ENCODE measurements around the gene TBC1D22A.

DNA sequence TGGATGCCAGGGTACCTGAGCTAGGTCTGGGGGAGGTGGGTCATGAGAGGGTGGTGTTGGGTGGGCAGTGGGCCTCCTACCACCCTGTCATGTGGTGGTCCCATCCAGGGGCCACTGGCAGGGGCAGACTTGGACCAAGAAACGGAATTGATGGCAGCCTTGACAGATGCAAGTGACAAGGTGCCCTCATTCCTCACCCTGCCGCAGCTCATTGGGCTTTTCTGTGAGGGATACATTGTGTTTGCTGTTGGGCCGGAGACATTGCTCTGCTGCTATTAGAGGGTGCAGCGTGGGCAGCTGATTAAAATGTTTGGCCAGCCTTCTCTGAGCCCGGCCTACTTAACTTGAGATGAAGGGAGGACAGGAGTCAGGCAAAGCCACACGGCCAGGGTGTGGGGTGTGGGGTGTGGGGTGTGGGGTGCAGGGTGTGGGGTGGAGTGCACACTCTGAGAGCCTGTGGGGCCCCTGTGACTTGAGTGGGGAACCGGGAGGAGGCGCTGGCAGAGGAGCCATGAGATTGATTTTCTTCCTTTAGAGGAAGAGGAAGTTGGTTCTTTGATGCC, 351.5 kb downstream of the TBC1D22A start:
- TF ChIP-seq, protein P1, sequence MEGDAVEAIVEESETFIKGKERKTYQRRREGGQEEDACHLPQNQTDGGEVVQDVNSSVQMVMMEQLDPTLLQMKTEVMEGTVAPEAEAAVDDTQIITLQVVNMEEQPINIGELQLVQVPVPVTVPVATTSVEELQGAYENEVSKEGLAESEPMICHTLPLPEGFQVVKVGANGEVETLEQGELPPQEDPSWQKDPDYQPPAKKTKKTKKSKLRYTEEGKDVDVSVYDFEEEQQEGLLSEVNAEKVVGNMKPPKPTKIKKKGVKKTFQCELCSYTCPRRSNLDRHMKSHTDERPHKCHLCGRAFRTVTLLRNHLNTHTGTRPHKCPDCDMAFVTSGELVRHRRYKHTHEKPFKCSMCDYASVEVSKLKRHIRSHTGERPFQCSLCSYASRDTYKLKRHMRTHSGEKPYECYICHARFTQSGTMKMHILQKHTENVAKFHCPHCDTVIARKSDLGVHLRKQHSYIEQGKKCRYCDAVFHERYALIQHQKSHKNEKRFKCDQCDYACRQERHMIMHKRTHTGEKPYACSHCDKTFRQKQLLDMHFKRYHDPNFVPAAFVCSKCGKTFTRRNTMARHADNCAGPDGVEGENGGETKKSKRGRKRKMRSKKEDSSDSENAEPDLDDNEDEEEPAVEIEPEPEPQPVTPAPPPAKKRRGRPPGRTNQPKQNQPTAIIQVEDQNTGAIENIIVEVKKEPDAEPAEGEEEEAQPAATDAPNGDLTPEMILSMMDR (IDR thresholded peaks at IDR 0.05): no peak
- TF ChIP-seq EP300 (IDR thresholded peaks at IDR 0.05): no peak

Data from ovary (tissue), 3 donors.